ENCODE results near the gene PRKCSH. TPM values are rescaled to one million over a fixed set of nuclear protein-coding genes. Genes with fewer than 3 reads are reported as not detected.

PRKCSH gene
- total RNA-seq, 2 experiments from 2014 or later: 95.6 to 271 TPM

DNA sequence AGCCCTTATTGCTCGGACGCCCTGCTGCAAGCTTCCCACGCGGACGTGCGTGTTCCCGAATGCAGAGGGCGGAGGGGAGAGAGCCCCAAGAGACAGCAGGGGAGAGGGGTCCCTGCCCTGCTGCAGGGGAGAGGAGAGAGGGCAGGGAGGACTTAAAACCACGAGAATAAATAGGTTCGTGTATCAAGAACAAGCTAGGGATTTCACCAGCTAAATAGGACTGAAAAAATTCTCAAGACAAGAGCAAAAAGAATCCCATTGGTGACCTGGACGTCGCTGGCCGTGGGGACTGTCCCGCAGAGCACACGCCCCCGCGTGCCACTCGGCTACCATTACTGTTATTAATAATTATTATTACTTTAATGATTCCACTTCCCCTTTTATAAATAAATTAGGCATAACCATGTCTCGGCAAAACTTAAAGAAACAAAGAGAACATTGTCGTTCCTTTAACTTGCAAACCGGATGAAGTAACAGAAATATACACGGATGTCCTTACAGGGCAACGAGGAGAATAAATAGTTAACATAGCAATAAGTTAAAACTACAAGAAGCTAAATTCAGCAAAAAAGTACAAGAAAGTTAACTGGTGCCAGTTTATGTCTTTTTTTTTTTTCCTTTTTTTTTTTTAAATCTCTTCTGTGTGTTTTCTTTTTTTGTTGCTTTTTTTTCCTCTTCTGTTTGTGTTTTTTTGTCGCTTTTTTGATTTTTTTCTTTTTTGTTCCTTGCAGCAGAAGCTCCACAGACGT is 16.6 kb downstream of the PRKCSH start:
- no peak for DNase-seq (ENCODE audit: low spot score)
- Histone ChIP-seq H3K9me2 (ENCODE audit: insufficient read depth, low read length) (no peaks in the 10 kb centered on the region), H2AFZ (ENCODE audit: low read length) (peak overlapping the region; percentile 5; the same call in 1 of the 2 replicates), H3K27ac (ENCODE audit: low read depth, low read length, poor library complexity, severe bottlenecking) (no peak overlapping the region), H3K4me3 (ENCODE audit: low read depth, low read length, poor library complexity, severe bottlenecking) (no peak overlapping the region), H3K9me3 (ENCODE audit: low read length) (no peaks in the 10 kb centered on the region), H3K36me3 (ENCODE audit: insufficient read depth, low read length) (peaks cover 37% of the 10 kb centered on the region), H4K20me1 (ENCODE audit: insufficient read depth, low read length) (no peaks in the 10 kb centered on the region), H3K79me2 (ENCODE audit: insufficient read depth, low read depth, low read length) (no peaks in the 10 kb centered on the region), H3K4me1 (ENCODE audit: insufficient read depth, low read length, poor library complexity, severe bottlenecking) (peaks cover 12% of the 10 kb centered on the region), H3K4me2 (ENCODE audit: low read length) (peak overlapping the region; percentile 28; the same call in 1 of the 2 replicates)
- no peak for TF ChIP-seq EZH2phosphoT487 (IDR thresholded peaks at IDR 0.05; ENCODE audit: borderline replicate concordance, low read depth, low read length)
- TF ChIP-seq, protein P1, sequence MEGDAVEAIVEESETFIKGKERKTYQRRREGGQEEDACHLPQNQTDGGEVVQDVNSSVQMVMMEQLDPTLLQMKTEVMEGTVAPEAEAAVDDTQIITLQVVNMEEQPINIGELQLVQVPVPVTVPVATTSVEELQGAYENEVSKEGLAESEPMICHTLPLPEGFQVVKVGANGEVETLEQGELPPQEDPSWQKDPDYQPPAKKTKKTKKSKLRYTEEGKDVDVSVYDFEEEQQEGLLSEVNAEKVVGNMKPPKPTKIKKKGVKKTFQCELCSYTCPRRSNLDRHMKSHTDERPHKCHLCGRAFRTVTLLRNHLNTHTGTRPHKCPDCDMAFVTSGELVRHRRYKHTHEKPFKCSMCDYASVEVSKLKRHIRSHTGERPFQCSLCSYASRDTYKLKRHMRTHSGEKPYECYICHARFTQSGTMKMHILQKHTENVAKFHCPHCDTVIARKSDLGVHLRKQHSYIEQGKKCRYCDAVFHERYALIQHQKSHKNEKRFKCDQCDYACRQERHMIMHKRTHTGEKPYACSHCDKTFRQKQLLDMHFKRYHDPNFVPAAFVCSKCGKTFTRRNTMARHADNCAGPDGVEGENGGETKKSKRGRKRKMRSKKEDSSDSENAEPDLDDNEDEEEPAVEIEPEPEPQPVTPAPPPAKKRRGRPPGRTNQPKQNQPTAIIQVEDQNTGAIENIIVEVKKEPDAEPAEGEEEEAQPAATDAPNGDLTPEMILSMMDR (conservative IDR thresholded peaks at IDR 0.05; ENCODE audit: low read length): no peak
- ChIA-PET POLR2A (interaction anchor here (0.6 to 1.0 kb wide), 5 partner anchors 9 to 210 kb away, joined by 3 to 6 read pairs (median 5); no protein-coding TSS in a partner anchor), CTCF (ENCODE audit: unreplicated experiment) (interaction anchor here (1.7 kb wide), 1 partner anchor 30 kb away, joined by 6 read pairs; no protein-coding TSS in a partner anchor)
- intact Hi-C loops (cut with micrococcal nuclease; ENCODE audit: unreplicated experiment): loop anchor here (2.0 kb wide), 1 partner anchor 31 kb away; no protein-coding TSS in a partner anchor
- no TSS peak for BruUV-seq (replicated peaks)

GRCh38 chr19:11452620-11453310 is 17.3 kb downstream of the PRKCSH start:
- peaks cover 30% of the 10 kb centered on the region for H3K36me3 ChIP-seq (ENCODE audit: insufficient read depth, low read length)
- BruUV-seq (replicated peaks): no TSS peak
- no peaks in the 10 kb centered on the region for H4K20me1 ChIP-seq (ENCODE audit: insufficient read depth, low read length)
- intact Hi-C loops (cut with micrococcal nuclease; ENCODE audit: unreplicated experiment): loop anchor here (2.0 kb wide), 1 partner anchor 30 kb away; no protein-coding TSS in a partner anchor
- H3K27ac ChIP-seq (ENCODE audit: low read depth, low read length, poor library complexity, severe bottlenecking): no peak overlapping the region
- no peak overlapping the region for H3K4me3 ChIP-seq (ENCODE audit: low read depth, low read length, poor library complexity, severe bottlenecking)
- ChIA-PET POLR2A (interaction anchor here (0.6 to 1.0 kb wide), 5 partner anchors 8 to 211 kb away, joined by 3 to 6 read pairs (median 5); no protein-coding TSS in a partner anchor), CTCF (ENCODE audit: unreplicated experiment) (interaction anchor here (1.7 kb wide), 1 partner anchor 30 kb away, joined by 6 read pairs; no protein-coding TSS in a partner anchor)
- no peaks in the 10 kb centered on the region for H3K9me2 ChIP-seq (ENCODE audit: insufficient read depth, low read length)
- H3K9me3 ChIP-seq (ENCODE audit: low read length): no peaks in the 10 kb centered on the region
- TF ChIP-seq EZH2phosphoT487 (IDR thresholded peaks at IDR 0.05; ENCODE audit: borderline replicate concordance, low read depth, low read length): no peak
- TF ChIP-seq, protein P1 (conservative IDR thresholded peaks at IDR 0.05; ENCODE audit: low read length): peak; percentile 76
- no peaks in the 10 kb centered on the region for H3K79me2 ChIP-seq (ENCODE audit: insufficient read depth, low read depth, low read length)
- peaks cover 12% of the 10 kb centered on the region for H3K4me1 ChIP-seq (ENCODE audit: insufficient read depth, low read length, poor library complexity, severe bottlenecking)
- H3K4me2 ChIP-seq (ENCODE audit: low read length): peak overlapping the region; percentile 28; the same call in 1 of the 2 replicates
- peak; percentile 27 for DNase-seq (ENCODE audit: low spot score)
- H2AFZ ChIP-seq (ENCODE audit: low read length): no peak overlapping the region
